Fibroblast of the aortic adventitia (primary cell): ENCODE results near the gene TCEAL1. TPM values are rescaled to one million over a fixed set of nuclear protein-coding genes. Genes with fewer than 3 reads are reported as not detected.
"Not testable (repeated sequence)": the region's sequence is repeated elsewhere in the genome, so short reads cannot be mapped to it uniquely, and the experiment has no call there.

Experiments
- DNase-seq: peaks from one replicate; pipeline ENCODE4 v3.0.0-alpha.2; 2010; ENCODE audit warnings: low read depth
- H3K4me3 ChIP-seq: 2 replicates; pipeline ENCODE4 v1.5.1; 2011; ENCODE audit warnings: low read depth, mild to moderate bottlenecking, control low read depth, low read length, moderate library complexity
- total RNA-seq: library from RNA; depleted of rRNA; stranded (reverse); fragments of >200 nt; gene quantifications from 2 replicates; pipeline ENCODE4 v1.2.3, GENCODE V29; 2012; ENCODE audit warnings: low replicate concordance
- TF ChIP-seq, protein P1 (sequence below): IDR thresholded peaks from 2 replicates; pipeline ENCODE4 v1.5.1; 2011; ENCODE audit warnings: mild to moderate bottlenecking, low read length, control low read depth, inconsistent platforms; ENCODE audit not compliant: insufficient read depth

TCEAL1 gene
- total RNA-seq, 1 donor, result 38.2 TPM

DNA sequence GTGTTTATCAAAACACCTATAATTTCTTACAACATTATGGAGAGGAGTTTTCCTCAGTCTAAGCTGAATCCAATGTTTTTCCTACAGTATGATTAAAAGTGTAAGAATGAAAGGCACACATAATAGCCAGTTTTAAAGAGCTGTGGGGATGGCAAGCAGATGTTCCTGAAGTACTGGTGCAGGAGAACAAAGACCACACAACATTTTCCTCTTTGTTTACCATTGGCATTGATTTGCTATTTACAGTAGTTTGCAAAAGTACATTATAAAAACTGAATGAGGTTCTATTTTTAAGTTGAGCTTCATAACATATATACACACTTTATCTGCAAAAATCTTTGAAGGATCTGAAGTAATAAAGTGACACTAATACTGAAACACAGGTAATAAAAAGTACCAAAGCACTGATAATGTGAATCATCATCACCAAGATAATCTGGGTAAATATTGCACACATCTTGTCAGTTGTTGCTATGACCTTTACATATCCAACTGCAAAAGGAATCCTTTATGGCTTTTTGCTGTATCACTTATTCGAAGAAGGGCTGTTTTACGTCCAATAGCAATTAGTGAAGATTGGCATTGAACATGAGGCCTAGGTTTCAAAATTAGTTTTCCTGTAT lies 22.5 kb downstream of the TCEAL1 start:
- DNase-seq, result no peak
- H3K4me3 ChIP-seq, result no peak overlapping the region
- TF ChIP-seq, protein P1, sequence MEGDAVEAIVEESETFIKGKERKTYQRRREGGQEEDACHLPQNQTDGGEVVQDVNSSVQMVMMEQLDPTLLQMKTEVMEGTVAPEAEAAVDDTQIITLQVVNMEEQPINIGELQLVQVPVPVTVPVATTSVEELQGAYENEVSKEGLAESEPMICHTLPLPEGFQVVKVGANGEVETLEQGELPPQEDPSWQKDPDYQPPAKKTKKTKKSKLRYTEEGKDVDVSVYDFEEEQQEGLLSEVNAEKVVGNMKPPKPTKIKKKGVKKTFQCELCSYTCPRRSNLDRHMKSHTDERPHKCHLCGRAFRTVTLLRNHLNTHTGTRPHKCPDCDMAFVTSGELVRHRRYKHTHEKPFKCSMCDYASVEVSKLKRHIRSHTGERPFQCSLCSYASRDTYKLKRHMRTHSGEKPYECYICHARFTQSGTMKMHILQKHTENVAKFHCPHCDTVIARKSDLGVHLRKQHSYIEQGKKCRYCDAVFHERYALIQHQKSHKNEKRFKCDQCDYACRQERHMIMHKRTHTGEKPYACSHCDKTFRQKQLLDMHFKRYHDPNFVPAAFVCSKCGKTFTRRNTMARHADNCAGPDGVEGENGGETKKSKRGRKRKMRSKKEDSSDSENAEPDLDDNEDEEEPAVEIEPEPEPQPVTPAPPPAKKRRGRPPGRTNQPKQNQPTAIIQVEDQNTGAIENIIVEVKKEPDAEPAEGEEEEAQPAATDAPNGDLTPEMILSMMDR, result no peak

DNA sequence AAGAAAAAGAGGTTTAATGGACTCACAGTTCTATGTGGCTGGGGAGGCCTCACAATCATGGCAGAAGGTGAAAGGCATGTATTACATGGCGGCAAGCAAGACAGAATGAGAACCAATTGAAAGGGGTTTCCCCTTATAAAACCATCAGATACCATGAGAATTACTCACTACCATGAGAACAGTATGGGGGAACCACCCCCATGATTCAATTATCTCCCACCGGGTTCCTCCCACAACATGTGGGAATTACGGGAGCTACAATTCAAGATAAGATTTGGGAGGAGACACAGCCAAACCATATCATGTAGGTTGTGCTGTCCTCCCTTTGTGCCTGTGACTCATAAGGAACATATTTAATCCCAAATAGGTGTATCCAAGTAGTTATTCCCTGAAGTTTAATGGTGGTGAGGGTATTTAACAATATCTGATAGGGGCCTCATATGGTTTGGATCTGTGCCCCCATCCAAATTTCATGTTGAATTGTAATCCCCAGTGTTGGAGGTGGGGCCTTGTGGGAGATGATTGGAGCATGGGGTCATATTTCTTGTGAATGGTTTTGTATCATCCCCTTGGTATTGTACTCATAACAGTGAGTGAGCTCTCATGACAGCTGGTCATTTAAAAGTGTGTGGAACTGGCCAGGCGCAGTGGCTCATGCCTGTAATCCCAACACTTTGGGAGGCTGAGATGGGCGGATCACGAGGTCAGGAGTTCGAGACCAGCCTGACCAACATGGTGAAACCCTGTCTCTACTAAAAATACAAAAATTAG lies 26.6 kb downstream of the TCEAL1 start:
- DNase-seq, result peak; percentile 50

DNA sequence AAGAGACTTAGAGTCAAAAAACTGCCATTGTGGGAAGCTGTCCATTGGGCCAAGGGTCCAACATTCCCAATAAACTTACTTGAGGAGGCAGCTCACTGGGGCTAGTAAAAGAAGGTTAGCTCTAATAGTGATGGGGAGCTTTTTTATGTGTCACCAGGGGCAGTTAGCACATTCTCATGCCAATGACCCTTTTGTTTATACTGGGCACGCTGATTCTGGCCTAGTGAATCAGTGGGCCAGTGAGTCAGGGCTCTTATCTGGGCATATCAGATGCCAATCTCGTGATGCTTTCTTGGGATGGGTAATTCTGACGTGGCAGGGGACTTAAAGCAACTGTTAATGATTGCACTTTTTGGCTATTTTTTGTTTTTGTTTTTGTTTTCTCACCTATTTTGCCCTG lies 27.8 kb downstream of the TCEAL1 start:
- DNase-seq, result peak; percentile 67

More for the DNA sequence above, 26.6 kb downstream of the TCEAL1 start:
- not testable (repeated sequence) for H3K4me3 ChIP-seq

DNA sequence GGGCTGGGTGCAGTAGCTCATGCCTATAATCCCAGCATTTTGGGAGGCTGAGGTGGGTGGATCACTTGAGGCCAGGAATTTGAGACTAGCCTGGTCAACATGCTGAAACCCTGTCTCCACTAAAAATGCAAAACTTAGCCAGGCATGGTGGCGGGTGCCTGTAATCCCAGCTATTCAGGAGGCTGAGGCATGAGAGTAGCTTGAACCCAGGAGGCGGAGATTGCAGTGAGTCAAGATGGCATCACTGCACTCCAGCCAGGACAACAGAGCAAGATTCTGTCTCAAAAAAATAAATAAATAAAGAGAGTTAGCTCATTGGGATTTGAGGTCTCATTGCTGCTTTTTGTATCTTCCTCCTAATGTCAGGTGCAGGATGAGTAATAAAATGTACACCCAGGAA lies 28.3 kb downstream of the TCEAL1 start:
- peak; percentile 9 for DNase-seq

More for the DNA sequence above, 27.8 kb downstream of the TCEAL1 start:
- TF ChIP-seq, protein P1, result no peak
- H3K4me3 ChIP-seq, result no peak overlapping the region

DNA sequence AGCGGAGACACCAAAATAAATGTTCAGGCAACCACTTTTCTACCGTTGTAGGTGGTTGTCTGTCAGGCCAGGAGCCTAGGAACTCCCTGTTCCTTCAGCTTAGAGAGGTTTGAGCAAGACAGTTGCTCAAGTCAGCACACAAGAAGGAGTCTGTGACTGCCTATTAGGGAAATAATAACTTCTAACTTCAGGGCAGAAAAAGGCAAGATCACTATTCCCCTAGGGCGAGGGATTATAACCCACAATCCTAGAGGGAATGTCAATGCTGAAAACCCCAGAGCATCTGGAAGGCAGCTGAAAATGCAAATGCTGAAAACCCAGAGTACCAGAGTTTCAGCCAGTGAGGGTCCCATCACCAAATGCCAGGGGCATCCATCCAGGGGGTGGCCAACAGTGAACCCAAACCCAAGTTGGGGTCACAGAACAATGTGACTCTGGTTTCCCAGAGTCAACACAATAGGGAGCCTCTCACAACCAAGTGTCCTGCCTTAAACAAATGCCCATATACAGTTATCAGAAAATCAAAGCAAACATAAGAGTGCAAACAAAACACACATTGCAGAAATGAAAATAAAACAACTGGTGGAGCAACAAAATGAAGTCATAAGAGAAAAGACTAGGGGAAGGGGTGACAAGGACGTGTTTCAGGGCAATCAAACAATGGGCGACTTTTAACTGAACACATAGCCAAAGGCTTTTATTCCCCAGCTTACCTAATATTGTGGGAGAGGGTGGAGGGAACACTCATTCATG lies 30.1 kb downstream of the TCEAL1 start:
- DNase-seq, result no peak
- H3K4me3 ChIP-seq, result no peak overlapping the region
- TF ChIP-seq, protein P1, result no peak

More for the DNA sequence above, 28.3 kb downstream of the TCEAL1 start:
- not testable (repeated sequence) for H3K4me3 ChIP-seq

DNA sequence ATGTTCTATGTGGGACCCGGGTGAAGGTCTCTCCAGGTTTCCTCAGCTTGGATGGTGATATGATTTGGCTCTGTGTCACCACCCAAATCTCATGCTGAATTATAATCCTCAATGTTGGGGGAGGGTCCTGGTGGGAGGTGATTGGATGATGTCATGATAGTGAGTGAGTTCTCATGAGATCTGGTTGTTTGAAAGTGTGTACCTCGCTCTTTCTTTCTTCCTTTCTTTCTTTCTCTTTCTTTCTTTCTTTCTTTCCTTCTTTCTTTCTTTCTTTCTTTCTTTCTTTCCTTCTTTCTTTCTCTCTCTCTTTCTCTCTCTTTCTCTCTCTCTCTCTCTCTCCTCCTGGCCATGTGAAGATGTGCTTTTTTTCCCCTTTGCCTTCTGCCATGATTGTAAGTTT lies 30.7 kb downstream of the TCEAL1 start:
- not testable (repeated sequence) for DNase-seq, H3K4me3 ChIP-seq

DNA sequence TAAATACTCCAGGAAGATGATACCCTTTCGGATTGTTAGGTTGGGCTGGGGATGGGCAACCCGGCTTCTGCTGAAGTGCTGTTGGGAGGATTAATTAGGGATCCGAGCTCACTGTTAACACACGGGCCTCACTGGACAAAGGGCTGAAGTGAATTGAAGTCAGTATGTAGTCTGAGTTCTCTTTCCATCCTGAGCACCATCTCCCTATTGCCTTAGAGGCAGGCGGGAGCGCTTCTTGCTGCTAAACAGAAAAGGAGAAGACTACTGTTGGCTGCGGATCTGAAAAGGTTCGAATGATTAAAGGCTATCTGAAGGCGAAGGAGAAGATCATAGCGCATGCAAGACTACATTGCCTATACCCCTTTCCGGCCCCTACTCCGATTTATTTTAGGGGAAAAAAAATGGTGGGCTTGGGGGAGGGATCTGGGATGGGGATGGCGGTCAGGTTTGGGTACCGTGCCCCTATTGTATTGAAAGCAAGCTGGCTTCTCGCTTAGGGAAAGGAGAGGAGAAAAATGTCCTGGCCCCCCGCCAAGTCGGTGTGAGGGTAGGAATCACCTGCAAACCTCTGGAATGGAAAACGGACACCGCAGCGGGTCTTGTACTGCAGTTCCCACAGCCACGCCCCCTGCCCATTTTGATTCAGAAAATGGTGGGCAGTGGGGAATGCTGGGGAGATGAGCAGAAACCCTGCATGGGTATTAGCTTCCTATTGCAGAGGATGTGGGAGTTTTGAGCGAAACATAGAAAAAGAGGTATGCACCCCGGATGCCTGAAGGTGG lies 35.4 kb downstream of the TCEAL1 start:
- TF ChIP-seq, protein P1, result no peak
- no peak overlapping the region for H3K4me3 ChIP-seq

More for the DNA sequence above, 35.4 kb downstream of the TCEAL1 start:
- no peak for DNase-seq
